ENCODE data around the gene NEK4. TPM values are rescaled to one million over a fixed set of nuclear protein-coding genes. Genes with fewer than 3 reads are reported as not detected.

Gene NEK4
- total RNA-seq, 1 donor from 2014 or later = 32.9 TPM

DNA sequence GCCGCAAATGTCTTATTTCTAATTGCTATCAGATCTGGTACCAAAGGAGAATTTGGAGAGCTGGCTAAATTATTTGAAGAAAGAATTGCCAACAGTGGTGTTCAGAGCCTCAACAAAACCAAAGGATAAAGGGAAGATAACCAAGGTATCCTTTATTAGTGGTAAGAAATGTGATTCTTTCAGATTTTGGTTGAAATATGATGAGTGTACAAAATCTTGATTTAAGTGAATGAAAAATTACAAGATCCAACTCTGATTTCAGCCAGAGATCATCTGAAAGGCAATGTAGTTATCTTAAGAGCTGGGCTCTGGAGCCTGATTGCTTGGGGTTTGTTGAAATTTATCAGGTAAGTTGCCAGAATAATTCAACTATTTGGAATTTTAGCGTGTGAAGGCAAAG lies 80.2 kb downstream of the NEK4 start:
- Mint-ChIP-seq H3K36me3 (ENCODE audit: low read depth) (peaks cover 79% of the 10 kb centered on the region), H3K27me3 (ENCODE audit: insufficient read depth) (no peaks in the 10 kb centered on the region), H3K27ac (peak overlapping the region; percentile 36), H3K4me3 (peak overlapping the region; percentile 45), H3K4me1 (ENCODE audit: low read depth) (peaks cover 67% of the 10 kb centered on the region), H3K9me3 (no peaks in the 10 kb centered on the region)
- no peak for DNase-seq (ENCODE audit: low spot score)
- intact Hi-C loops (cut with micrococcal nuclease) = no loop called here

DNA sequence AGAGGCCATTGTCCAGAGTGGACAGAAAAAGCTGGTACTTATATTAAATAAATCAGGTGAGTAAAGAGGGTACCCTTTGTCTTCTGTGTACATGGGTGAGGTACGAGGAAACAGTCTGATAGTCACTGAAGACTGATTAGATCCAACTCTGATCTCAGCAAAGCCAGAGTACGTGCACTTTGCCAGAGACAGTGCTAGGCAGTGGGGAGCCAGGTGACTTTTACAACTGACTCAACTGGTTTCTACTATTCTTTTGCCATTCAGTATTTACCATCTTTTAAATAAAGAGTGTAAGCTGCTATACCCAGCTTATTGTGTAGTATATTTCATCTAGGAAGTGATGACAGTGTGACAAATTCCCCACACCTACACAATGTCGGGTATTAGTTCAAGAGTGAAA lies 81.6 kb downstream of the NEK4 start:
- DNase-seq (ENCODE audit: low spot score) = no peak
- intact Hi-C loops (cut with micrococcal nuclease) = loop anchor here (10.0 kb wide), 3 partner anchors 414 to 704 kb away; partner anchors contain the start of genes ACY1, DUSP7 and WDR82
- H3K36me3 Mint-ChIP-seq (ENCODE audit: low read depth) = peaks cover 70% of the 10 kb centered on the region
- peak overlapping the region; percentile 29 for H3K27ac Mint-ChIP-seq
- H3K4me1 Mint-ChIP-seq (ENCODE audit: low read depth) = peaks cover 70% of the 10 kb centered on the region
- H3K27me3 Mint-ChIP-seq (ENCODE audit: insufficient read depth) = no peaks in the 10 kb centered on the region
- H3K9me3 Mint-ChIP-seq = no peaks in the 10 kb centered on the region
- peak overlapping the region; percentile 98 for H3K4me3 Mint-ChIP-seq

DNA sequence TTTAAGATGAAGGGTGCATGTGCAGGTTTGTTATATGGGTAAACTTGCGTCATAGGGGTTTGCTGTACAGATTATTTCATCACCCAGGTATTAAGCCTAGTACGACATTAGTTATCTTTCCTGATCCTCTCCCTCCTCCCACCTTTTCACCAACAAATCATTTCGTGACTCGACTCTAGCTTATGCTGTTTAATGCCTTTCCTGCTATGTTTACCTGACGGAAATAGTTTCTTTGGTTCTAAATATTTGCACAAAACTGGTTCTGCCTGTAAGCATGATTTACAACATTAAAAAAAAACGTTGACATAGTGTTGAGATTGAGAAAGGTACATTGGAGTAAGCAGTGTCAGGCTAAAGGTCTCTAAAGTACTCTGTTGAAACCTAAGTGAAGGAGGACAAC lies 82.5 kb downstream of the NEK4 start:
- Mint-ChIP-seq H3K9me3 (no peaks in the 10 kb centered on the region), H3K4me3 (peak overlapping the region; percentile 98), H3K4me1 (ENCODE audit: low read depth) (peaks cover 66% of the 10 kb centered on the region), H3K36me3 (ENCODE audit: low read depth) (peaks cover 62% of the 10 kb centered on the region), H3K27ac (peak overlapping the region; percentile 19), H3K27me3 (ENCODE audit: insufficient read depth) (no peaks in the 10 kb centered on the region)
- intact Hi-C loops (cut with micrococcal nuclease) = loop anchor here (10.0 kb wide), 3 partner anchors 413 to 703 kb away; partner anchors contain the start of genes ACY1, DUSP7 and WDR82
- DNase-seq (ENCODE audit: low spot score) = no peak

DNA sequence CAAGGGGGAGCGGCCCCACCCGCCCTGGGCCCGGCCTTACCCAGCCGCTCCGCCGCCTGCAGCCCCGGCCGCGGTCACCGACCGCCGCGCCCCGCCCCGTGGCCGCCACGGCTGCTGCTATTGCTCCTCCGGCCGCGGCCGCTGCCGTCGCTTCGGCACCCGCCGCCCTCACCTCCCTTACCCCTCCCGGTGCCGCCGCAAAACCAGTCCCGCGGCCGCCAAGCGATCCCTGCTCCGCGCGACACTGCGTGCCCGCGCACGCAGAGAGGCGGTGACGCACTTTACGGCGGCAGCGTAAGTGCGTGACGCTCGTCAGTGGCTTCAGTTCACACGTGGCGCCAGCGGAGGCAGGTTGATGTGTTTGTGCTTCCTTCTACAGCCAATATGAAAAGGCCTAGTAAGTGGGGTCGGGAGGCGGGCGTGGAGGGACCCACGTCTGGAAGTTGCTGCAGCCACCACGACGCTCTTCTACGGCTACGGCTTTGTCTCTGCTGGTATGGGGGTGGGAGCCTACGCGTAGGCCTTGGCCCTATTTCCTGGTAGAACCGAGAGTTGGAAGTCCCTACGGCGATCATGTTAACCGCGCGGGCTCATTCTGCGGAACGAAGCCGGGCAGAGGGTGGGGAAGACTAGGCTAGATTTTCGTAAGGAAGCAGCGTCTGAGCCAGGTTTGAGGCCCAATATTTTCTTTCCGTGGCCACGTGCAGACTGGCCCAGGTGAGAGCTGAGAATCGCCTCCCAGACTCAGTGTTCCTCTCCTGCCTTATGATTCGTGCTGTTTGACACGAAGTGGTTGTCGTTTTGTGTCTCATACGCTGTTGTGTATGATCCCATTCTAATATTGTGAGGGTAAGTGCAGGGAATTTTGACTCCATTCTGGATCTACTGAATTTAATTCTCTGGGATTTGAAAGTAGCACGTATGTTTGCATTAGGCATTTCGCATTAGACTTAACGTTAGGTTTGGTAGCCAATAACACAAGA lies 84.7 kb downstream of the NEK4 start, which contains the start of the genes GNL3 and PBRM1:
TSS of gene GNL3 (plus strand) at position 324 of the 983 bp plus-strand sequence. CDS start at position 385, 61 bp downstream.
TSS of gene PBRM1 (minus strand) at position 205 of the 983 bp plus-strand sequence.
- H3K9me3 Mint-ChIP-seq = no peaks in the 10 kb centered on the region
- intact Hi-C loops (cut with micrococcal nuclease) = loop anchor here (1.0 to 10.0 kb wide), 9 partner anchors 9 to 701 kb away; partner anchors contain the start of genes ACY1, DUSP7, SPCS1 and UQCC5
- peaks cover 75% of the 10 kb centered on the region for H3K4me1 Mint-ChIP-seq (ENCODE audit: low read depth)
- no peaks in the 10 kb centered on the region for H3K27me3 Mint-ChIP-seq (ENCODE audit: insufficient read depth)
- DNase-seq (ENCODE audit: low spot score) = peak; percentile 93
- peaks cover 65% of the 10 kb centered on the region for H3K36me3 Mint-ChIP-seq (ENCODE audit: low read depth)
- H3K4me3 Mint-ChIP-seq = peak within 1 kb of the TSS; percentile 98
- H3K27ac Mint-ChIP-seq = peak within 1 kb of the TSS; percentile 99

DNA sequence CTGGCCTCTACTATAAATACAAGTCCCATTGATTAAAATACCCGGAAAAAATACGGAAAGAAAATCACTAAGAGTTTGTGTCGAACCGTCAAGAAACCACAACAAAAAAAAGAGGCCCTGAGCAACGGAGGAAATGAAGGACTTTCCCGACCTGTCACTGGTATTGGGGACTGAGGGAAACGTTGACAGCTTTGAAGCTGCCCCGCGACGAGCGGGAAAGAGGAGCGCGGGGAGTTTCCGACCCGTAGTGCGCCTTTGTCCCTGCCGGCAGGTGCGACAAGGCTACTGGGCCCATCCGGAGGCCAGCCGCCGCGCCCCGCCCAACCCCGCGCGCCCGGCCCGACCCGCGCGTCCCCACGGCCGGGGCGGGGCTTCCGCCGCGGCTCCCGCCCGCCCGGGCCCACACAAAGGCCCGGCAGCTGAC lies 85.4 kb downstream of the NEK4 start:
- peak overlapping the region; percentile 92 for H3K4me3 Mint-ChIP-seq
- H3K27ac Mint-ChIP-seq = peak overlapping the region; percentile 97
- intact Hi-C loops (cut with micrococcal nuclease) = loop anchor here (1.0 to 10.0 kb wide), 6 partner anchors 14 to 700 kb away; partner anchors contain the start of genes ACY1, DUSP7, SPCS1 and UQCC5
- peak; percentile 81 for DNase-seq (ENCODE audit: low spot score)
- peaks cover 74% of the 10 kb centered on the region for H3K4me1 Mint-ChIP-seq (ENCODE audit: low read depth)
- no peaks in the 10 kb centered on the region for H3K9me3 Mint-ChIP-seq
- no peaks in the 10 kb centered on the region for H3K27me3 Mint-ChIP-seq (ENCODE audit: insufficient read depth)
- H3K36me3 Mint-ChIP-seq (ENCODE audit: low read depth) = peaks cover 62% of the 10 kb centered on the region

DNA sequence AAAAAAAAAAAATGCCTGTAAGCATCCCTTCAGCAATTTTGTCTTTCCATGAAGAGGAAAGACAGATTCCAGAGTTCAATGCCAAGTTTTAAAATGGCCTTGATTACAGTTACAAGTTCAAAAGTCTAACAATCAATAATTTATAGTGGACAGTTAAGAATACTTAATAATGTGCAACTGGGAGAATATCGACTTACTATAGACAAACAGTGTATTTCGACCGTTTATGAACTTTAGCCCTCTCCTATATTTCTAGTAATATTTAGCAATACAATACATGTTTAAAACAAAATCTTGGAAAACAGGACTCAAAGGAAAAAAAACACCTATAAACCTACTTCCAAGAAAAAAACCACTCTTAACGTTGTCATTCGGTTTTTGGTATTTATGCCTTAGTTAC lies 86.6 kb downstream of the NEK4 start:
- Mint-ChIP-seq H3K27ac (peak overlapping the region; percentile 97), H3K4me3 (peak overlapping the region; percentile 92), H3K36me3 (ENCODE audit: low read depth) (peaks cover 63% of the 10 kb centered on the region), H3K9me3 (no peaks in the 10 kb centered on the region), H3K27me3 (ENCODE audit: insufficient read depth) (no peaks in the 10 kb centered on the region), H3K4me1 (ENCODE audit: low read depth) (peaks cover 71% of the 10 kb centered on the region)
- intact Hi-C loops (cut with micrococcal nuclease) = loop anchor here (10.0 kb wide), 3 partner anchors 409 to 699 kb away; partner anchors contain the start of genes ACY1, DUSP7 and WDR82
- DNase-seq (ENCODE audit: low spot score) = no peak

DNA sequence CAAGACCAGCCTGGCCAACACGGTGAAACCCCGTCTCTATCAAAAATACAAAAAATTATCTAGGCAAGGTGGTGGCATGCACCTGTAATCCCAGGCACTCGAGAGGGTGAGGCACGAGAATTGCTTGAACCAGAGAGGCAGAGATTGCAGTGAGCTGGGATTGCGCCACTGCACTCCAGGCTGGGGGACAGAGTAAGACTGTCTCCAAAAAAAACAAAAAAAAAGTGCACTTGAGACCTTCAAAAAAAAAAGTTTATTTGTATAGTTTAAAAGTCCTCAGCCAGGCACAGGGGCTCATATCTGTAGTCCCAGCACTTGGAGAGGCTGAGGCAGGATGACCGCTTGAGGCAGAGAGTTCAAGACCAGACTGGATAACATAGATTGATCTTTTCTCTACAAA lies 87.1 kb downstream of the NEK4 start:
- Mint-ChIP-seq H3K4me3 (peak overlapping the region; percentile 92), H3K36me3 (ENCODE audit: low read depth) (peaks cover 62% of the 10 kb centered on the region), H3K27ac (peak overlapping the region; percentile 40), H3K9me3 (no peaks in the 10 kb centered on the region), H3K4me1 (ENCODE audit: low read depth) (peaks cover 70% of the 10 kb centered on the region), H3K27me3 (ENCODE audit: insufficient read depth) (no peaks in the 10 kb centered on the region)
- DNase-seq (ENCODE audit: low spot score) = no peak
- intact Hi-C loops (cut with micrococcal nuclease) = loop anchor here (10.0 kb wide), 3 partner anchors 409 to 699 kb away; partner anchors contain the start of genes ACY1, DUSP7 and WDR82

DNA sequence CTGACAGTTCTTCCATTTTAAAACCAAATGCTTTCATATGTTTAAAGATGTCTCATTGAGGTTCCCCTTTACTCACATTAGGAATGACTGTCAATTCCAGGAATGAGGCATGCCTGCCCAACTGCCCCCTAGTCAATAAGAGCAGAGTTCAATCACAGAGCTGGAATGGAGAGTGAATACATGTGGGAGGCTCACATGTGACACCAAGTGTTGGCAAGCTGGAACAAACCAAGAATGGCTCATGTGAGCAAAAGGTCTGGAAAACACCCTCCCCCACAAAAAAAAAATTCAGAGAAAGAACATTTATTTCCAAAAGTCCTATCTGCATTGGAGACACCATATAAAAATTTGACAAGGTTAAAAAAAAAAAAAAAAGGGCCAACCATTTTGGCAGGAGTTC lies 88.7 kb downstream of the NEK4 start:
- no peak for DNase-seq (ENCODE audit: low spot score)
- Mint-ChIP-seq H3K4me3 (peak overlapping the region; percentile 60), H3K9me3 (no peaks in the 10 kb centered on the region), H3K27me3 (ENCODE audit: insufficient read depth) (no peaks in the 10 kb centered on the region), H3K4me1 (ENCODE audit: low read depth) (peaks cover 56% of the 10 kb centered on the region), H3K36me3 (ENCODE audit: low read depth) (peaks cover 56% of the 10 kb centered on the region), H3K27ac (peak overlapping the region; percentile 89)
- intact Hi-C loops (cut with micrococcal nuclease) = loop anchor here (10.0 kb wide), 3 partner anchors 407 to 697 kb away; partner anchors contain the start of genes ACY1, DUSP7 and WDR82

DNA sequence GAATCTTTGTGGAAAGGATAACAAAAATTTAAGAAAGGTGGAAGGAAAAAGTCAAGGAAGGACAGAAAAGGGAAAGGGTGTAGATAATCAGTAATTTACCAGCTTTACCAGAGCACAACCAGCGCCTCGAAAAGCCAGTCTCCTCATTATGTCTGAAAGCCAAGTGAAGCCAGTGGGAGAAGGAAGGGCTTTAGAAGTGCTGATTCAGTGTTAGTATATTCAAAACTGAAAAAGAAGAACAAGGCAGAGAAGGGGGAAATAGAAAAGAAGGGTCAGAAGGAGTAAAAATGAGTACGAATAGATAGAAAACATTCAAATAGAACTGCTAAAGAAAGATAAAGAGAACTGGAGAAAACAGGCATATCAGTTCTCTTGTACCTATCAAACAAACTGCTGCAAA lies 89.1 kb downstream of the NEK4 start:
- Mint-ChIP-seq H3K27ac (peak overlapping the region; percentile 89), H3K36me3 (ENCODE audit: low read depth) (peaks cover 55% of the 10 kb centered on the region), H3K4me1 (ENCODE audit: low read depth) (peaks cover 51% of the 10 kb centered on the region), H3K9me3 (no peaks in the 10 kb centered on the region), H3K27me3 (ENCODE audit: insufficient read depth) (no peaks in the 10 kb centered on the region), H3K4me3 (peak overlapping the region; percentile 23)
- DNase-seq (ENCODE audit: low spot score) = no peak
- intact Hi-C loops (cut with micrococcal nuclease) = loop anchor here (10.0 kb wide), 3 partner anchors 407 to 697 kb away; partner anchors contain the start of genes ACY1, DUSP7 and WDR82

DNA sequence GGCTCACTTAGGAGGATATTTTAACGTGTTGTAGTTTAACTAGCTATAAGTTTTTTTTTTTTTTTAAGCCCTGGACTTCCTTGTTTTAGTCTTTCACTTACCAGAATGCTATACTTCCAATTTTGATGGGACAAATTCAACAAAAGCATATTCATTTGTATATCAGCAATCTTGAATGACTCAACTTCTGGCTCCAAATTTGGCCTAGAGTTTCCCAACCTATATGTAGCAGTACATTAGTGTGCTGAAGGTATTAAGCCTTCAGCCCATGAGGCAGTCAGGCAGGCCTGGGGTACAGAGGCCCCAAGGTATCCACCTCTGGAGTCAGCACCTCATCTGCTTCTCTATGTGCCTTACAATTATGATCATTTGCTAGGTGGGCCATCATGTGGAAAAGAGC lies 90.9 kb downstream of the NEK4 start:
- Mint-ChIP-seq H3K9me3 (no peaks in the 10 kb centered on the region), H3K4me1 (ENCODE audit: low read depth) (peaks cover 48% of the 10 kb centered on the region), H3K4me3 (no peak overlapping the region), H3K36me3 (ENCODE audit: low read depth) (peaks cover 53% of the 10 kb centered on the region), H3K27me3 (ENCODE audit: insufficient read depth) (no peaks in the 10 kb centered on the region), H3K27ac (no peak overlapping the region)
- no peak for DNase-seq (ENCODE audit: low spot score)
- intact Hi-C loops (cut with micrococcal nuclease) = loop anchor here (10.0 kb wide), 3 partner anchors 405 to 695 kb away; partner anchors contain the start of genes ACY1, DUSP7 and WDR82

DNA sequence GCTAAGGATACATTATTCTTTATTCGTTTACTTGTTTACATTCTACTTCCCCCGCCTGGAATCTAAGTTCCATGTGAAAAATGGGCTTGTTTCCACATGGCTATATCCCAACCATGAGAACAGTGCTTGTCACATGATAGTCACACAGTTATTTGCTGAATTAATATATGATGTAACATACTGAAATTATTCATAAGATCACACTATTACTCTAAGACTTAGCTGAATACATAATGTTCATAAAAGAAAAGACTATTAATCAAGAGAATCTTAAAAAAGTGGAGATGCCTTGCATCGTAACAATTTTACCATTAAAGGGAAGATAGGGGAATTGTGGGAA lies 91.6 kb downstream of the NEK4 start:
- H3K4me3 Mint-ChIP-seq = no peak overlapping the region
- H3K27me3 Mint-ChIP-seq (ENCODE audit: insufficient read depth) = no peaks in the 10 kb centered on the region
- peaks cover 52% of the 10 kb centered on the region for H3K36me3 Mint-ChIP-seq (ENCODE audit: low read depth)
- peaks cover 43% of the 10 kb centered on the region for H3K4me1 Mint-ChIP-seq (ENCODE audit: low read depth)
- no peak overlapping the region for H3K27ac Mint-ChIP-seq
- no peak for DNase-seq (ENCODE audit: low spot score)
- no peaks in the 10 kb centered on the region for H3K9me3 Mint-ChIP-seq
- intact Hi-C loops (cut with micrococcal nuclease) = no loop called here

DNA sequence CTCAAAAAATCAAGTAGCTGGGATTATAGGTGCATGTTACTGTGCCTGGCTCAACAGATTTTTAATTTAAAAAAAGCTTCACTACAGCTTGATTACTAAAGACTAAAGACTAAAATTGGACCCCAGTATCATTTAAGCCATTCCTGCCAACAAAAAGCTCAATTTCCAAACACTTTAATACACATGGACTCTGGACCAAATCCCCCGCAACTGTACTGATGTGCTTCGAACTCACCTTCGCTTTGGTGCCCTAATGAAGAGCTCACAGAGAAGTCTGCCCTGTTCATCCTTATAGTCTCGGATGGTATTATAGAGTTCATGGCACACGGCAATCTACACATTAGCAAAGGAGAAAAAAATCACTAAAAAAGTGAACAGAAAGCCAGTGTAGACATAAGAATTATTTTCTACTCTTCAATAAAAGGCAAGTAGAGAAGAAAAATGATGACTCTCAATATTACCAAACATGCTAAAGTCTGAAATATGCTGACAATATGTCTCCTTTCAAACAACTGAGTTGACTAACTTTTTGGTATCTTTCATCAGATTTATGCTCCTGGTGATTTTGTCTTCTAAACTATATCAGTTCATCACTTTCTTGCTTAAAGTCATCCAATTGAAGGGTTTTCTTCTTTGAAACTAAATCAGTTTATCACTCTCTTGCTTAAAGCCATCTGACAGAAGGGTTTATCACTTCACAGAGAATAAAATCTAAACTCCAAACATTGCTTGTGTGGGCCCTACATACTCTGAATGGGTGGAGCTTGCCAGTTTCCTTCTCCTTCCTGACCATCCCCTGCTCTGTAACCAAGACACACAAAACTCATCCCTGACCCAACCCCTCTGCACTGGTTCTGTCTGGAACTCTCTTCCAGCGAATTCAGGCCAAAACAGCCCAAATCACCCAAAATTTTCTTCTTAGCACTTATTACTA lies 92.2 kb downstream of the NEK4 start:
- DNase-seq (ENCODE audit: low spot score) = no peak
- Mint-ChIP-seq H3K4me3 (no peak overlapping the region), H3K36me3 (ENCODE audit: low read depth) (peaks cover 52% of the 10 kb centered on the region)

More for the DNA sequence above, 92.2 kb downstream of the NEK4 start:
- Mint-ChIP-seq H3K4me1 (ENCODE audit: low read depth) (peaks cover 38% of the 10 kb centered on the region), H3K9me3 (no peaks in the 10 kb centered on the region), H3K27me3 (ENCODE audit: insufficient read depth) (no peaks in the 10 kb centered on the region), H3K27ac (peak overlapping the region; percentile 15)
- intact Hi-C loops (cut with micrococcal nuclease) = no loop called here

All from activated T-helper 1 cell treated with anti-CD3 and anti-CD28 coated beads, Interleukin-12 subunit alpha, Interleukin-12 subunit beta, Interleukin-2, Interleukin-4 antibody, amounts not matched to agents 30 ng/mL and 10 ng/mL and 1 ng/mL, durations not matched to agents 14 hours and 24 hours and 36 hours (primary cell).